ENCODE measurements around the gene MDGA2.

GRCh38 chr14:47257013-47257412, 418.4 kb downstream of the MDGA2 start:
- TF ChIP-seq CTCF (IDR thresholded peaks at IDR 0.05) = no peak
- TF ChIP-seq POLR2A (IDR thresholded peaks at IDR 0.05) = no peak

All from right lobe of liver (tissue), 4 donors.